ENCODE data around the gene TNFRSF8.
"Not testable (repeated sequence)": the region's sequence is repeated elsewhere in the genome, so short reads cannot be mapped to it uniquely, and the experiment has no call there.

TNFRSF8 gene

DNA sequence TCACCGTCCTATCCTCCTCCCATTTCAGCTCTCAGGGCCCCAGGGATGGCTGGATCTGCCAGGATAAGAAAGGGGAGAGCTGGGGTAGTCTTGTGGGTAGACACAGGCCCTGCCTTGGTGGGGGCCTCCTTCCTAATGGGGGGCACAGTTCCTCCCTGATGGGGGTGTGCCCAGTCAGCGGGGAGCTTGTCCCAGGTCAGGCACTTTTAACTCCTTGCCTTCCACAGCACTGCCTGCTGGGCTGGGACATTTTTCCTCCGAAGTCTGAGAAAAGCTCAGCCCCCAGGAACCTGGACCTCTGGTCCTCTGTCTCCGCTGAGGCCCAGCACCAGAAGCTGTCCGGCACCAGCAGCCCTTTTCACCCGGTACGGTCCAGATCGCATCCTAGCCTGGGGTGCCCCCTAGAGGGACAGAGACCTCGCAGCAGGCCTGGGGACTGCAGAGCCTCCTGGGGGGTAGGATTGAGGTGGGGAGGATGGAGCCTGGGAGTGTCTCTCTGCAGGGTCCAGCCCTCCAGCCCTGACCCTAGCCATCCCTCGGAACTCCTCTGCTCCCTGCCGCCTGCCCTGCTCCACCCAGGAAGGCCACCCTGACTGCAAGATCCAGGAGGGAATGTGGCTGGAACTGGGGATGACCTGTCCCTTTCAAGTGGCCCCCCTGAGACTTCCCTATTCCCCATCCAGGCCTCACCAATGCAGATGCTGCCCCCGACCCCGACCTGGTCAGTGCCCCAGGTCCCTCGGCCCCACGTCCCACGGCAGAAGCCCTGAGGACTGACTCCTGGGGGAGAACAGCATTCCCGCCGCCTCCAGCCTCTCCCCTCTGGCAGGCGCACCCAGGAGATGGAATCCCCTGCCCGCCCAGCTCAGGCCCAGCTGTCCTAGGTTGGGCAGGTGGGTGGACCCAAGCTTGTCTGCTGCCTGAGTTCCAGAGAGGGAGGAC lies 31.8 kb upstream of the TNFRSF8 start:
- TF ChIP-seq CTCF (IDR thresholded peaks at IDR 0.05; ENCODE audit: low read depth, low read length, missing control alignments), result peak; percentile 73
- DNase-seq (ENCODE audit: extremely low read depth, low read depth), result no peak
- no peak overlapping the region for H3K4me3 ChIP-seq (replicated peaks; ENCODE audit: low read depth, low read length)

- DNase-seq (ENCODE audit: extremely low read depth, low read depth), result no peak
- H3K4me3 ChIP-seq (replicated peaks; ENCODE audit: low read depth, low read length), result no peak overlapping the region
- TF ChIP-seq CTCF (IDR thresholded peaks at IDR 0.05; ENCODE audit: low read depth, low read length, missing control alignments), result no peak
Measured at GRCh38 chr1:12032161-12032621, 30.9 kb upstream of the TNFRSF8 start.

GRCh38 chr1:12033441-12033840 lies 29.7 kb upstream of the TNFRSF8 start:
- DNase-seq (ENCODE audit: extremely low read depth, low read depth); H3K4me3 ChIP-seq (replicated peaks; ENCODE audit: low read depth, low read length): not testable (repeated sequence)

GRCh38 chr1:12034381-12034801 lies 28.7 kb upstream of the TNFRSF8 start:
- no peak for DNase-seq (ENCODE audit: extremely low read depth, low read depth)
- TF ChIP-seq CTCF (IDR thresholded peaks at IDR 0.05; ENCODE audit: low read depth, low read length, missing control alignments), result no peak
- no peak overlapping the region for H3K4me3 ChIP-seq (replicated peaks; ENCODE audit: low read depth, low read length)

GRCh38 chr1:12035312-12035711 lies 27.8 kb upstream of the TNFRSF8 start:
- no peak overlapping the region for H3K4me3 ChIP-seq (replicated peaks; ENCODE audit: low read depth, low read length)
- DNase-seq (ENCODE audit: extremely low read depth, low read depth), result no peak

DNA sequence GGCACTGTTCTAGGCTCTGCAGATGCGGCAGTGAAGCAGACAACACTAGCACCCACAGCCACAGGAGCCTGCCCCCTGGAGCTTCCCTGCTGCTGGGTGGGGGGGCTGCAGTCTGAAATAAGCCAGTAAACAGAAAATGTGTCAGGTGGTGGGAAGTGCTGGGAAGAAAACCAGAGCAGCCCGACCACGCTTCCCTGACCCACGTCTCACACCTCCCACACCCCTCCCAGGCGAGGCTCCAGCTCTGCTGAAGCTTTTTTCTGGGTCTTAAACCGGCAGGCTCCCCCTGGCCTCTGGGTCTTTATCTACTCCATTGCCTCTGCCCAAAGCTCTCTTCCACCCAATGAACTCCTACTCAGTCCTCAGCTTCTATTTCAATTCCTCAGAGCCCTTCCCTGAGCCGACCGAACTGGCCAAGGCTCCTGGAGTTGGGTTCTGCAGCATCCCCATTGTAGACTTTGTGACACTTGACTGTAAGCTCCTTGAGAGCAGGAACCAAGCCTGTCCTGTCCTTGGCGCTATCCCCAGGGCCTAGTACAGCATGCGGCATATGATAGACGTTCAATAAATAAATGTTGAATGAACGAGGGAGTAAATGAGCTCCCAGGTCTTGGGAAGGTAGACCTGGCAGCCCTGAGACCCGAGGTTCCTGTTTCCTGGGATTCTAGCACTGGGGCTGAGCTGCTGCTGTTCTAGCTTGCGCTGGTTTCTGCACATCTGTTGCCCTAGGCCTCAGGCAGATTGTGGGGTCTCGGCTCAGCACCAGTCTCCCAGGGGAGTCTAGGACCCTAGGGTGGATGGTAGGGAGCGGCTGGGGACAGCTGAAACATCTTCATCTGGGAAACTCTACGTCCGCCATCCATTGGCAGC lies 25.4 kb upstream of the TNFRSF8 start:
- H3K4me3 ChIP-seq (replicated peaks; ENCODE audit: low read depth, low read length), result no peak overlapping the region
- no peak for DNase-seq (ENCODE audit: extremely low read depth, low read depth)
- TF ChIP-seq CTCF (IDR thresholded peaks at IDR 0.05; ENCODE audit: low read depth, low read length, missing control alignments), result no peak

More at GRCh38 chr1:12035312-12035711, 27.8 kb upstream of the TNFRSF8 start:
- no peak for TF ChIP-seq CTCF (IDR thresholded peaks at IDR 0.05; ENCODE audit: low read depth, low read length, missing control alignments)

Data from HFF-Myc (cell line).